HG02981 (cell line): Measurements from ENCODE around the gene KPNA3.
"Not testable (repeated sequence)": the region's sequence is repeated elsewhere in the genome, so short reads cannot be mapped to it uniquely, and the experiment has no call there.

ENCODE experiments used
- ATAC-seq: cut with Tn5 transposase; IDR thresholded peaks from one replicate; pipeline ENCODE4 v1.9.1; 2021; ENCODE audit warnings: mild to moderate bottlenecking, moderate library complexity; ENCODE audit not compliant: unreplicated experiment

The KPNA3 gene

GRCh38 chr13:49760558-49760957, 31.9 kb downstream of the KPNA3 start:
- ATAC-seq = no peak

DNA sequence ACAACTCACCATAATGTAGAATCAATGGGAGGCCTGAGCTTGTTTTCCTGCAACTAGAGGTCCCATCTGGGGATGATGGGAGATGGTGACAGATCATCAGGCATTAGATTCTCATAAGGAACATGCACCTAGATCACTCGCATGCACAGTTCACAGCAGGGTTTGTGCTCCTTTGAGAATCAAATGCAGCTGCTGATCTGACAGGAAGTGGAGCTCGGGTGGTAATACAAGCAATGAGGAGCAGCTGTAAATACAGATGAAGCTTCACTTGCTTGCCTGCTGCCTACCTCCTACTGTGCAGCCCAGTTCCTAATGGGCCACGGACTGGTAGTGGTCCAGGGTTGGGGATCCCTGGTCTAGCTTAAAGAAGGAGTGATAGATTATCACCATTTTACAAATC, 33.0 kb downstream of the KPNA3 start:
- ATAC-seq = no peak

GRCh38 chr13:49756263-49756662, 36.2 kb downstream of the KPNA3 start:
- no peak for ATAC-seq

GRCh38 chr13:49754146-49754545, 38.3 kb downstream of the KPNA3 start:
- ATAC-seq = no peak

DNA sequence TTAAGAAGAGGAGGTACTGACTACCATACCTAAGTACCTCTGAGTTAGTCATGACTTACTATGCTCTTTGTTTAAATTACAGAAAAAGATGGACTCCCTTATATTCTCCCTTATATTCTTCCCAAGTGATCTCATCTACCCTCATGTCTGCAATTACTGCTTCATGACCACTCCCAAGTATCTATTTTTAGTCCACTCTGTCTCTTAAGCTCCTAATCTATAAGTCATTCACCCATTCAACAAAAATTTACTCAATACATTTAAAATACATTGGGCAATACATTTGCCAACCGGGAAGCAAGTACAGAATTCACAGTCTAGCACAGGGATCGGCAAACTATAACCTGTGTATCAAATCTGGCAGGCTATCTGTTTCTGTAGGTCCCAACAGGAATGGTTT, 42.6 kb downstream of the KPNA3 start:
- no peak for ATAC-seq

DNA sequence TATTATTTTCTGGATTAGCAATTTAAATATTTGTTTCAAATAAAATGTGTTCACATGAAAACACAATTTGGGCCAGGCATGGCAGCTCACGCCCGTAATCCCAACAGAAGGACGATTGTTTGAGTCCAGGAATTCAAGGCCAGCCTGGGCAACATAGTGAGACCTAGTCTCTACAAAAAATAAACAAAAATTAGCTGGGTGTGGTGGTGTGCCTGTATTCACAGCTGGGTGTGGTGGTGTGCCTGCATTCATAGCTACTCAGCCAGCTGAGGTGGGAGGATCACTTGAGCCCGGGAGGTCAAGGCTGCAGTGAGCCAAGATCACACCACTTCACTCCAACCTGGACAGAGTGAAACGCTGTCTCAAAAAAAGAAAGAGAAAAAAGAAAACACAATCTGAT, 46.4 kb downstream of the KPNA3 start:
- no peak for ATAC-seq

DNA sequence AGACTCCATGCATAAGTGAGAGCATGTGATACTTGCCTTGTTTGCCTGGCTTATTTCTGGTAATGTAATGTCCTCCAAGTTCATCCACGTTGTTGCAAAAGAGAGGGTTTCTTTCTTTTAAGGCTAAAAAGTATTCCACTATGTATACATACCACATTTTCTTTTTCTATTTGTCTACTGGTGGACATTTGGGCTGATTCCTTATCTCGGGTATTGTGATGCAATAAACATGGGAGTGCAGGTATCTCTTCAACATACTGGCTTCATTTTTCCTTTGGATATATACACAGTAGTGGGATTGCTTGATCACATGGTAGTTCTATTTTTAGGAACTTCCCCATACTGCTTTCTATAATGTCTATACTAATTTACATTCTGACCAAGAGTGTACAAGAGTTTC, 51.6 kb downstream of the KPNA3 start:
- no peak for ATAC-seq

GRCh38 chr13:49739498-49740187, 52.8 kb downstream of the KPNA3 start:
- no peak for ATAC-seq

- ATAC-seq = no peak
Measured at GRCh38 chr13:49733181-49733951, 59.1 kb downstream of the KPNA3 start.

DNA sequence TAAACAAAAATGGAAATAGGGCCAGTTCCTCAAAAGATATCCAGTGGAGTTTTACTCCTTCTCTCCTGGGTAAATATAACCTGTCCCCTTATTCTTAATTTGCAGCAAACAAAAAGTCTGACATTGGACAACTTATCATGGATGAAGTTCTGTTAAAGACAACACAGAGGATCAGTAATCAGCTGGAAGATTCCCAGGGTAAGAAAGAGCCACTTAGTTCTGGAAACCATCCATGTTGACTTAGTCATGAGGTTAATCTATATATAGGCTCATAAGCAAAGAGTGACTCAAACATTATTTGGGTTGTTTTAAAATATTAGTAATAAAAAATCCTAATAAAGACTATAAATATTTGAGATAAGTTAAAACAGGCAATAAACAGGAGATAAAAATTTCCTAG, 60.7 kb downstream of the KPNA3 start:
- ATAC-seq = no peak

- no peak for ATAC-seq
Measured at GRCh38 chr13:49716615-49717014, 75.9 kb downstream of the KPNA3 start.

GRCh38 chr13:49714757-49715156, 77.7 kb downstream of the KPNA3 start:
- no peak for ATAC-seq

DNA sequence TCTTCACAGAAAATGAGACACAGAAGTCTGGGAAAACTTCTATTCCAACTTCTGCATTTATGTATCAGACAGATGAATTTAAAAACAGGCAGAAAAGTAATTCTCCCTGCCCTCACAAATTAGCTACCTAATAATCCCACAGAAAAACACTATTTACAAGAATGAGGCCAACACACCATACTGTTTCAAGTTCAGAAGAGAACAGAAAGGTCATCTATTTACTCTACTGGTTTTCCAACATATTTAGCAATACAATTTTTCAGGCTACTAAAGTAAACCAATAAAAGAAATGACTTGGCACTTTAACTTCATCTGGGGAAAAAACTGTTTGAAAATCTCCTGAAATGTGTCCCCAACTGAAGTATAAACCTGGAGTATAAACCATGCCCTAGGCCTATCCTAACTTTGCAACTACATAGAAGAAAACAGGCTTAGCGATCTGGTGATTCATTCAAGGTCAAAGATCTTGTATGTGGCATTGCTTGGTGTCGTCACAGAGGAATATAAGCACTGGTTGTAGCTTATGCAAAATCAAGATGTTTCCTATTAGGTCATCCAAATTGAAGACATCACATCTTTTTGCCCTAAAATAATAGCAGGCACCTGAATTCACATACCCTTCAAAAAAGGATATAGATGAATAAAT, 81.1 kb downstream of the KPNA3 start:
- no peak for ATAC-seq

DNA sequence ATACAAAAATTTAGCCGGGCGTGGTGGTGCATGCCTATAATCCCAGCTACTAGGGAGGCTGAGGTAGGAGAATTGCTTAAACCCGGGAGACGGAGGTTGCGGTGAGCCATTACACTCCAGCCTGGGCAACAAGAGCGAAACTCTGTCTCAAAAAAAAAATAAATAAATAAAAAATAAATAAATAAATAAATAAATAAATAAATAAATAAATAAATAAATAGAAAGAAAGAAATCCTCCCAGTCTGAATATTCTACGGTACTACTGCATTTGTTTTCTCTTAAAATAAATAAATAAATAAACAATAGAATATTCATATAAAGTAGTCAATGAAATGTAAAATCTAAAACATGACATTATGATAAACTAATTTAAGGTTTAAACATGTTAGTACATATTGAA, 88.2 kb downstream of the KPNA3 start:
- not testable (repeated sequence) for ATAC-seq

DNA sequence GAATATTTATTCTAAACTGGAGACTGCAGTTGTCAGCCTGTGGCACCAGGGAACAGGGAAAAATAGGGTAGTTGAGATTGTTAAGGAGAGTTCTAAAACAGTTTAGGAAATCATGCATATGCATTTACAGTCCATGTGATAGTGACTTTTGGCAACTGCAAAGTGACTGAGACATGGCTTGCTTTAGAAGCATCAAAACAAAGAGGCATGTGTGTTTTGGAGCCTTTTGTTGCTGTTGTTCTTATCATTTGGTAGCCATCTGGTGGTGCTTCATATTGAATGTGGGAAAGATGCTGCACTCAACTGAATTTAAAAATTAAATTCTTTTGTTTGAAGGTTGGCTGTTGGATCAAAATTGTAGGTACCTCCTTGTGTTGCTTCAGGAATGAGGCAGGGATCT, 91.0 kb downstream of the KPNA3 start:
- ATAC-seq = no peak

DNA sequence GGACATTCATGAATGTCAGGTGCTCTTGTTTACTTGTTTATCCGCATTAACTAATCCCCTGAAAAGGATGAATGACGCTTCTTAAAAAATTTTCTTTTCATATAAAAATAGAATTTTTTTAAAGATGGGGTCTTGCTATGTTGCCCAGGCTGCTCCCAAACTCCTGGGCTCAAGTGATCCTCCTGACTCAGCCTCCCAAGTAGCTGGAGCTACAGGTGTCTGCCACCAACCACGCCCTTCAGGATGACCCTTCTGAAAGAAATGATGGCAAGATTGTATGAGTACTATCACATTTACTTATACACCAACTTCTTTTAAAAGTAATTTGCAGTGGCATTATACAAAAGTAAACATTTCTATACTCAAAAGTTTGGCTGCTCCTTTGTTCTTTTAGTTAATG, 95.0 kb downstream of the KPNA3 start:
- ATAC-seq = no peak

- no peak for ATAC-seq
Measured at GRCh38 chr13:49694446-49694845, 98.0 kb downstream of the KPNA3 start.

DNA sequence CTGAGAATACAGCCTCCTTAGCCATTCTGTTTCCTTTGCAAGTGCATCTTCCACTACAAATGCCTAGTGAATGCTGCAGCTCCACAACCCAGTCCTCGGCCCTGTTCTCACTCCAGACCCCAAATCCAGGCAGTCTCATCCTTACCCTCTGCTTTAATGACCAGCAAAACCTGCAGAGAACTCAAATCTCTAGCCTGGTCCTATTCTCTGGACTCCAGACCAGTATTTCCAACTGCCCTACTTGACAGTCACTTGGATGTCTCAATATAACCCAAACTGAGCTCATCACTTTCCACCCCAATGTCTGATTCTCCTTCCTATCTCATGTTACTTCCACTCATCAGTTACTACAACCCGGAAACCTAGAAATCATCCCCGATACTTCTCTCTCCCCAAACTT, 98.6 kb downstream of the KPNA3 start:
- no peak for ATAC-seq

DNA sequence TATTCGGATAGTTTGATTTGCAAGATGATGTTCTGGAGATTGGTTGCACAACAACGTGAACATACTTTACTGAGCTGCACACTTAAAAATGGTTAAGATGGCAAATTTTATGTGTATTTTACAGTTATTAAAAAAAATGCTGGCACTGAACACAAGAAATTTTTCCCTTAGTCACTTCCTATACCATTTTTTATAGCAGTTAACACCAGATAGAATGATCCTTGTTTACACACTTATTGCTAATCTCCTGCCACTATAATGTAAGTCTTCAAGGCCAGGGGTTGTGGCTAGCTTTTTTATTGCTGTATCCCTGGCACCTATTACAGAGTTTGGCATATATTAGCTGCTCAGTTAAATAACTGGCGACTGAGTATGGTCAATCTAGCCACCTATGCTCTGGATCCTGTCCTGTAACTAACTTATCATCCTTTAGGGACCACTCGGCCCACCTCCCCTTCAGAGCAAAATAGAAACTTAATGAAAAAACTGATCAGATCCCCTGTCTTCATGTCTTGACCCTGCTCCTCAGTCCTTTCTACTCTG, 99.2 kb downstream of the KPNA3 start:
- no peak for ATAC-seq

DNA sequence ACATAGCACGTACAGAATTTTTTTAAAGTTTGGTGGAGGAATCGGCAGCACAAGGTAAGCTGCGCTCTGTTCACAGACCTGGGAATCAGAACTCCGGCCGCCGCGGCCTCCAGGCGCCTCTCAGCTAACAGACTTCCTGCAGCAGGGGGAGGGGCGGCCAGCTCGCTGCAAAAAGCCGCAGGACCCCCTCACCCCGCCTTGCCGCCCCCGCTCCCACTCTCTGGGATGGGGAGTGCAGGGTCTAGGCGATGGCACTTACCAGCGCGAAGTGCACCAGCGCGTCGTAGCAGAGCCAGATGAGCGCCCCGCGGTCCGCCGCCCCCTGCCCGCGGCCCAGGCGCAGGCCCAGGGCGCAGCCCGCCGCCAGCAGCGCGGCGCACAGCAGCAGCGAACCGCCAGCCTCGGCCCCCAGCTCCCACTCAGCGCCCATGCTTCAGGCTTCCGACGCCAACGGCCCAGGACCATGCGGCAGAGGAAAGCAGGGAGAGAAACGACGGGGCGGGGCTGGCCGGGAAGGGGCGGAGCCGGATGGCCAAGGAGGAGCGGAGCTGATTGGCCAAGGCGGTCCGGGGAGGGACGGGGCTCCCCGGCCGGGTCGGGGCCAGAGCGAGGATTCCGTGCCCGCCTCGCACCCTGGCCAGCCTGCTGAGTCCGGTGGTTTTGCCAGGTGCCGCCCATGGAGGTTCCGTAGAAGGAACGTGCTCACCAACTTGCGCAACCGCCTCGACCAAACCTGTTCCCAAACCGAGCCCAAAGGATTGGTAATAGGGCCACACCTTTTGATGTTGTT, 101.3 kb downstream of the KPNA3 start, which contains the start of gene EBPL:
TSS of gene EBPL (minus strand) at position 492 of the 790 bp plus-strand sequence. CDS start at position 430, 62 bp downstream.
- ATAC-seq = peak; percentile 96
